GM19468 (cell line): ENCODE measurements around the gene EXO1.
"Not testable (repeated sequence)": the region's sequence is repeated elsewhere in the genome, so short reads cannot be mapped to it uniquely, and the experiment has no call there.

ENCODE experiments used
- ATAC-seq: cut with Tn5 transposase; IDR thresholded peaks from one replicate; pipeline ENCODE4 v1.9.1; 2021; ENCODE audit warnings: mild to moderate bottlenecking, moderate library complexity, moderate number of reproducible peaks; ENCODE audit not compliant: unreplicated experiment; ENCODE audit errors: extremely low read depth

The EXO1 gene

DNA sequence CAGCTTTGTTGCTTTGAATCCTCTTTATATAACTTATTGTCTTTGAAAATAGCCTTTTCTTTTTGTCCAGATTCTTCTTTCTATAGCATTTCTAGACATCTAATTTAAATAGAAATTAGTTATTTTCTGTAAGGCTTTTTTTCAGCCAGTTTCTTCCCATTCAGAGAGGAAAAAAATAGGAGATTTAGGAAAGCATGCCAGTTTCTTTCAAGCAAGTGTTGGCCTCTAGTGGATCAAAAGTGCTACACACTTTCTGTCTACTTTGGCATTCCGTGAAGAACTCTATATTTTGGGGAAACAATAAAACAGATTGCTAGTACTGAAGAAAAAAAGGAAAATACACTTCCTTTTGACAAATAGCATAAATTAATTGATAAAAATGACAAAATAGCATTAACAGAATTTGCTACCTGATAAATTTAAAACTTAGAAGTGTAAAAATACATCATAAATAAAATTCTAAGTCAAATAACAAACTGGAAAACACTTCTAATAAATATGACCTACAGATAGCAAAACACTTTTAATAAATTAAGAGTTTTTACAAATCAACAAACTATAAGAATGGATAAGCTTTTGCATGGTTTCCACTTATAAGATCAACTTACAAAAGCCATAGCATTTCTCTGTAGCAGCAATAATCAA lies 13.1 kb upstream of the EXO1 start:
- no peak for ATAC-seq

GRCh38 chr1:241836941-241837340 lies 11.1 kb upstream of the EXO1 start:
- ATAC-seq: no peak

DNA sequence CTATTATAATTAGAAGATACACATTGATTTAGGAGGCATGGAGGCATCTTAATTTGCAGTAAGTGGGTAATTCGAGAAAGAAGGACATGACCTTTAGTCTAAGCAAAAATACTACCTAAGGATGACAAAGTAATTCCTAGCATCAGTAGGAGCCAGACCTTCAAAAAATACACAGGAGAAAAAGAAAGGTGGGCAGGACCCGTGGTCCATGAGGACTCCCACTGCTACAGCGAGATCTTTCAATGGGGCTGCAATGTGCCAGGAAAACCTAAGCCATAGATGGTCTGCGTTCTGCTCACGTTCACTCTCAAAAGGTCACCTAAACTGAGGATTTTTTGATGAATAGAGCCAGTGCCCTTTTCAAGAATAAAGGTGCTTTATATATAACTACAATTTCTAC lies 10.6 kb upstream of the EXO1 start:
- no peak for ATAC-seq

- no peak for ATAC-seq
These were observed 10.1 kb upstream of the EXO1 start for GRCh38 chr1:241837901-241838300.

DNA sequence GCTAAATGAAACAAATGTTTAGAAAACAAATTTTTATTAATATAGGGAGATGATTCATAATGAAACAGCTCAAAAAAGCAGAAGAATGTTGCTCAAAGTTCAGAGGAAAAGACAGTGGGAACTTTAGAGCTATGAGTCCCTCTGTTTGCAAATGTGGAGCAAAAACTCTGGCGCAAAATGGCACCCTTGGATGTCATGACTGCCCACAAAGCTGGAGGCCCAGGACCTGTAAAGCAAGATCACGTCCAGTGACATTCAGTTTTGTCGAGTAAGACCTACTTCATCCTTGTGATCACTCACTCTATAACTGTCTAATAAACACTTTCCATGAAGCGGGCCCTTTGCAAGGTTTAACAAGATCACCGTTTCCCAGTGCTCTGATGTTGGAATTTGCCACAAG lies 9.1 kb upstream of the EXO1 start:
- ATAC-seq: no peak

- ATAC-seq: peak; percentile 71
These were observed 8.5 kb upstream of the EXO1 start for GRCh38 chr1:241839369-241839979.

DNA sequence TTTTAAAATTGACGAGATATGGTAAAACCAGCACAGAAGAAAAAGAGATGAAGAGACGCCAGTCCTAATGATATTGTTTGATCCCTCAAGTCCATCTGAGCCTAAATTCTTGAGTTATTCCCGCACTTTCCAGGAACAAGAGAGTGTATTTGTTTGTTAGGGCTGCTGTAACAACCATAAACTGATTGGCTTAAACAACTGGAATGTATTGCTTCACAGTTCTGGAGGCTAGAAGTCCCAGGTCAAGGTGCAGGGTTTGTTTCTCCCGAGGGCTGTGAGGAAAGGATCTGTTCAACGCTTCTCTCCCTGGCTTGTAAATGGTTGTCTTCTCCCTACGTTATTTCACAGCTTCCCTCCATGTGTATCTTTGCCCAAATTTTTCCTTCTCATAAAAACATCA lies 7.8 kb upstream of the EXO1 start:
- ATAC-seq: no peak

DNA sequence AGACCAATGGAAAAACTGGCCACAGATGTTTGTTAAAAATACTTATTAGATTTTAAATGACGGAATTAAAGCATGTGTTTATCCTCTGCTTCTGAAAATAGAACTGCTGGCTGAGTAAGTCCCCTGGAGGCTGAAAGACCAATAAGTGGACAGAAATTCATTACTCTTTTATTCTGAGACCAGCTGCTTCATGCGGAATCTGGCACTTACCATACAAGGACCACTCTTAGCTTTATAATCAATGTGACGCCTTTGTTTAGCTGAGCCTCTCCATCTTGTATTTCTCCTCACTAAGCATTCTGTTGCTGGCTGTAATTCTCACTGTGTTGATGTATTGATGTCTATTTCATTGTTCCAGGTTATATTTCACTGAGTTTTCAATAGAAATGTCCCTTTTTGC lies 6.3 kb upstream of the EXO1 start:
- no peak for ATAC-seq

- no peak for ATAC-seq
These were observed 5.4 kb upstream of the EXO1 start for GRCh38 chr1:241842565-241842964.

- ATAC-seq: no peak
These were observed 3.4 kb upstream of the EXO1 start for GRCh38 chr1:241844593-241844992.

- ATAC-seq: no peak
These were observed 1.6 kb upstream of the EXO1 start for GRCh38 chr1:241846375-241846774.

- no peak for ATAC-seq
These were observed 1.0 kb upstream of the EXO1 start for GRCh38 chr1:241846862-241847539.

DNA sequence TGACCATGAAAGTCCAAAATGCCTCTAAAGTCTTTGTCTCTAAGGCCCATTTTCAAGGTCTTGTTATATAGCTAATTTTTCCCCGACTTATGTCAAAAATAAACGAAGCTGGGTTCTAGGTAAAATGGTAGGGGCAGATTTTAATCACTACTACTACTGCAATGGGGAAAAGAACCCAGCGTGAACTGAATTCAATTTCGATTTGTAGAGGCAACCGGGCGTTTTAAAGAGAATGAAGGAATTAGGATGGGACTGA lies 536 bp upstream of the EXO1 start:
- no peak for ATAC-seq

GRCh38 chr1:241848686-241849344 lies 811 bp downstream of the EXO1 start:
- no peak for ATAC-seq

GRCh38 chr1:241849345-241849695 lies 1.3 kb downstream of the EXO1 start:
- ATAC-seq: no peak

GRCh38 chr1:241855545-241856140 lies 7.6 kb downstream of the EXO1 start:
- ATAC-seq: not testable (repeated sequence)

GRCh38 chr1:241857131-241857530 lies 9.1 kb downstream of the EXO1 start:
- ATAC-seq: peak; percentile 59

GRCh38 chr1:241860922-241861321 lies 12.9 kb downstream of the EXO1 start:
- ATAC-seq: no peak

DNA sequence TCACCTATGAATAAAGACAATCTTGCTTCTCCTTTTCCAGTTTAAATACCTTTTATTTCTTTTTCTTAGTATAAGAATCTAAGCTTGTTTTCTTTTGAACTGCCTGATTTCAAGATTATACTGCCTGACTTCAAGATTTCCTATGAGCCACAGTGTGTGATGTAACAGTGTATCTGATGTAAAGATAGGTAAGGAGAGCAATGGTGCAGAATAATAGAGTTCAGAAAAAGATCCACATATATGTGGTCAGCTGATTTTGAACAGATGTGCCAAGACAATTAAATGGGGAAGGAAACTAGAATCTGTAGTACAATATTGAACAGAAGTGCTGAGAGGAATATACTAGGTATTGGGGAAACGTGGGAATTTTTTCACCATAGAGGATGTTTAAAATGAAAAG lies 21.0 kb downstream of the EXO1 start:
- ATAC-seq: no peak

GRCh38 chr1:241870336-241870735 lies 22.3 kb downstream of the EXO1 start:
- no peak for ATAC-seq

DNA sequence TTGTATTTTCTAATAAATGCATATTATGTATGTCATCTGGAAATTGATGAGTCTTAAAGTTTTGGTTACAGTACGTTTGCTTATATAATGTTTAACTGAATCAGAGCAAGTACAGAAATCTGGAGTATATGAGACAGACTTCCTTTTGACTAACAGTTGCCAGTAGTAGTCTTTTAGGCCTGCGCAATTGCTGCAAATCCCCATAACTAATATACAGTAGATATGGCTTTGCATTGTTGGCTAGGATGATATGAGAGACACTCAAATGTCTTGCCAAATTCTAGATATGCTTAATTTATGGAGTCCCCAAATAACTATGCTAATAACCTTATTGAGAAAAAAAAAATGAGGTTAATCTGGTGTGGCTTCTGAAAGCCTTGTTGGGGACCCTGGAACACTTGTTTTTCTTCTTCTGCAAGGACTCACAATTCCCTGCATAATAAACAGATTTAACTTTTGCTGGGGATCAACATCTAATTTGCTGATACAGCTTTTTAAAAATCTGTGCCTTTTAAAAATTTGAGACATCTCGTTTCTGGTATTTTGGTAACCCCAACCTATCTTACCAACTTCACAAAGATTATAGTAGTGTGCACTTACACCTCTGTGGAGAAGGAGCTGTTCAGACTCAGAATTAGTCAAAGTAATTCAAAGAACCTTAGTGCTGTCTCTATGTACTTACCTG lies 22.9 kb downstream of the EXO1 start:
- ATAC-seq: no peak
